GM19099 (cell line): Measurements from ENCODE around the gene TAOK1.

Experiments
- POLR2A ChIP-seq: IDR thresholded peaks from 3 replicates; pipeline ENCODE4 v1.6.1; 2011; ENCODE audit warnings: low read depth; ENCODE audit not compliant: insufficient read length; ENCODE audit errors: extremely low read depth

TAOK1 gene

DNA sequence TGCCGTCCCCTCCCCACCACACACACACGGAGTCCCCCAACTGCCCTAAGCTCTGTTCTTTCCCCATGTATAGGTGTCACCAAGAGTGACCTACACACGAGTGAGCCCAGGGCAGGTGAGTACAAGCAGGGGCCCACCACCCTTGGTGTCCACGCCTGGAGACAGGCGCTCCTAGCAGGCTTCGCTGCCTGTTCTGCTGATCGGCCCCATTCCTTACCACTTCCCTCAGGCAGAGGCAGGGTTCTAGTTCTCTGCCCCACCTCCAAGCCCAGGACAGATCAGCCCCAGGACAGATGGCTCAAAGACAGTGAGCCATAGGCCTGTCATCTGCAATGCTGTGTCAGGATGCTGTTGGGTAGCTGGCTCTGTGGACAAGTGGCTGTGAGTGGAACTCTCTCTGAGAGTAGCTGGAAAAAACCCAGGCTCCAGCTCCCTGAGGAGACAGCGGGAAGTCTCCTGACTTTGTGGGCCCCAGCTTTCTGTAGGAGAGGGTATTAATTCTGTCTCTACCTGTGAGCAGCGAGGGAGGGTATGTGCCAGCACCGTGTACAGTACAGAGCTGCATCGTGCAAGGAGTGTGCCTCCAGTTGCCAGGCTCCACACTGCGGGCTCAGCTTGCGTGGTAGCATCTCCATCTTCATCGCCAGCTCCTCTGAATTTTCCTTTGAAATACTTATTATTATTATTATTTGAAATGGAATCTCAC, 179.2 kb downstream of the TAOK1 start:
- no peak for TF ChIP-seq POLR2A

GRCh38 chr17:29570521-29570920, 180.4 kb downstream of the TAOK1 start:
- TF ChIP-seq POLR2A, result no peak

- TF ChIP-seq POLR2A, result no peak
Observed at GRCh38 chr17:29571486-29571882, 181.3 kb downstream of the TAOK1 start.

DNA sequence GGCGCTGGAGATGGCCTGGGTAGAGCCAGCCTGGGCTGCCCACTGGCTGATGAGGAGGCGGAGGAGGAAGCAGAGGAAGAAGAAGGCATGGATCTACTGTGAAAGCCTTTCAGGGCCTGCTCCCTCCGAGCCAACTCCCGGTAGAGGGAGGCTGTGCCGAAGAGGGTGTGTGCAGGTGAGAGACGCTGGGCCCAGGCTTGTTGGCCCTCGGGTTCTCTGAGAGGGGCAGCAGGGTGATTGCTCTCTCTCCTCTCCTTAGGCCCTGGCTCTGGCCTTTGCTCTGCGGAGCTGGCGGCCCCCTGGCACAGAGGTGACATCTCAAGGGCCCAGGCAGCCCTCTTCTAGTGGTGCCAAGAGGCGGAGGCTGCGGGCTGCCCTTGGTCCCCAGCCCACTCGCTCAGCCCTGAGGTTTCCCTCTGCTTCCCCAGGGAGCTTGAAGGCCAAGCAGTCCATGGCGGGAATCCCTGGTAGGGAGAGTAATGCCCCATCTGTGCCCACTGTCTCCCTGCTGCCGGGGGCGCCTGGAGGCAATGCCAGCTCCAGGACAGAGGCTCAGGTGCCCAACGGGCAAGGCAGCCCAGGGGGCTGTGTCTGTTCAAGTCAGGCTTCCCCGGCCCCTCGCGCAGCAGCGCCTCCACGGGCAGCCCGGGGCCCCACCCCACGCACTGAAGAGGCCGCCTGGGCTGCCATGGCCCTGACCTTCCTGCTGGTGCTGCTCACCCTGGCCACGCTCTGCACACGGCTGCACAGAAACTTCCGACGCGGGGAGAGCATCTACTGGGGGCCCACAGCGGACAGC, 181.9 kb downstream of the TAOK1 start:
- TF ChIP-seq POLR2A, result no peak

- peak; percentile 28 for TF ChIP-seq POLR2A
Observed at GRCh38 chr17:29572691-29573557, 182.8 kb downstream of the TAOK1 start.

DNA sequence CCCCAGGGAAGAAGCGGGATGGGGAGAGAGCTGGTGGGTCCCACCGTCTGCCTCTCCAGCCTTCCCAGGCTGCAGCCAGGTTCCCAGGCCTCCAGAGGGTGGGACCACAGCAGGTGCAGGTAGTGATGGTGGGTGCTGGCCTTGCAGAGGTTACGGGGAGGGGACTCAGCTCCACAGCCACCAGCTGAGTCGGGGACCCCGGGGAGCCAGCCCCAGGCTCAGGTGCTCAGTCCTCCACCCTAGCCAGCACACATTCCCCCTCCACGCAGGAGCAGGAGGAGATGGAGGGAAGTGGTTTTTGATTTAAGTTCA, 183.4 kb downstream of the TAOK1 start:
- no peak for TF ChIP-seq POLR2A

GRCh38 chr17:29573871-29574731, 183.9 kb downstream of the TAOK1 start:
- TF ChIP-seq POLR2A, result no peak

DNA sequence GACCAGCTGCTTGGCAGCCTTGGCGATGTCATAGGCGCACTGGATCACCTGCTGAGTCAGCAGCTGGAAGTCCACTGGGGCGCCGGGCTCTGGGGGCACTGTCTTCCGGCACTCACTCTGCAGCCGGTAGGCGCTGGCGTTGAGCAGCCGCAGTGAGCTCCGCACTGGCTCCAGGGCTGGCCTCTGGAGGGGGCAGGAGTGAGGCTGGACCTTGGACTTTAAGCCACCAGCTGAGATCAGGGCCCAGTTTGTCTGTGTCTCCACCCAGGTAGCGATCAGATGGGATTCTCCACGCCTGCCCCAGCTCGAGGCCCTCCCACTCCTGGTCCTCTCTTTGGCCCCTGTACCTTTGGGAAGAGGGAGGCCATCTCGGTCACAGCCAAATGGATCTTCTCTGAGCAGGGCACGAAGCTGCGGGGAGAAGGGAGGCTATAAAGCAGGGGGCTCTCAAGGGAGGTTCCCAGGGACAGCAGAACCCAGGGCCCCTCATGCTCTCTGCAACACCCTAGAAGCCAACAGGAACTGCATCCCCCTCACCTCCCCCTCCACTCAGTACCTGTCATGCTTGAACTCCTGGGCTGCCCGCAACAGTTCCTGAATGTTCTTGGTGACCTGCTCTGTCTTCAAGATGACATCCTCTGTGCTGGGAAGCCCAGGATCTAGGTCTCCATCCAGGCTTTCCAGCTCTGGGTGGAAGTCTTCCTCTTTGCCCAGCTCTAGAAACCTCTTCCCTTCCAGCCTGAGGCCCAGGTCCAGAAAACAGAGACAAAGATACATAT, 184.8 kb downstream of the TAOK1 start:
- TF ChIP-seq POLR2A, result no peak

GRCh38 chr17:29575511-29576213, 185.5 kb downstream of the TAOK1 start:
- TF ChIP-seq POLR2A, result no peak

DNA sequence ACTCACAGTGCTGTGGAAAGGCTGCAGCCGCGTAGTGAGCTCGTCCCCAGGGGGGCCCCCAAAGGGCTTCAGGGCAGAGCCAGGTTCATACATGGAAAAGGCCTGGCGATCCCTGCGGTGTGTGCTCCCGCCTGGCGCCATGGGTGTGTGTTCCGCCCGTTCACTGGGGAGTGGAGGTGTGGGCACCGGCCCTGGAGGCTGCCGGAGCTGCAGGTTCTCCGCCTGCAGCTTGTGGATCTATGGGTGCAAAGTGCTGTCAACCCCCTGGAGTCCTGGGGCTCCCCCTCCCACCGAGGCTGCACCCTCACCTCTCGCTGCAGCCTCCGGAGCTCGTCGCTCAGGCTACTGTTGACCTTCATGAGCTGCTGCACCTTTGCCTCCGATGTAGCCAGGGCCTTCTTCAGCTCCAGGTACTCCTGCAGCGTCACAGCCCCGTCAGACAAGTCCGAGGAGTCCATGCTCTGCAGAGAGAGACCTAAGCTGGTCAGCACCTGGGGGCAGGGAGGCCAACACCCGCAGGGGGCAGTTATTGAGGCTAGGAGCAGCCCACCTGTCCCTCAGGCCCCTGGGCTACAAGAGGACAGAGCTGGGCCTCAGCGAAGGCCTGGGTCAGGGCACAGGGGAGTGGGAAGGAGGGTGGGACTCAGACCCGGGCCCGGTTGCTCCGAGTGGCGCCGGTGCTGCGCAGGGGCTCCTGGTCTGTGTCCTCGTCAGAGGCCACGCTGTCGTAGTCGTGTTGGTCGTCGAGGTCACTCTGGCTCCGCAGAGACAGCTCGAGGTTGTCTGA, 186.2 kb downstream of the TAOK1 start:
- no peak for TF ChIP-seq POLR2A

GRCh38 chr17:29577001-29577370, 186.8 kb downstream of the TAOK1 start:
- no peak for TF ChIP-seq POLR2A

- TF ChIP-seq POLR2A, result no peak
Observed at GRCh38 chr17:29577385-29578211, 187.4 kb downstream of the TAOK1 start.
